ENCODE data around the gene ZC3H8. TPM values are rescaled to one million over a fixed set of nuclear protein-coding genes. Genes with fewer than 3 reads are reported as not detected.
A peak's percentile ranks its signal among the peaks of the same experiment; 100 is the strongest.

Gene ZC3H8
- total RNA-seq, 5 donors from 2014 or later (not counting 1 experiment from before 2014, with no cell fraction given) = 16.1 to 29.9 (median 22.1) TPM

GRCh38 chr2:112262876-112263275 is 8.0 kb upstream of the ZC3H8 start:
- Histone ChIP-seq H3K36me3 (ENCODE audit: control insufficient read depth in 2 of 2, extremely low read depth in 1 of 2, insufficient read depth in 1 of 2, low read length in 1 of 2) (no peaks in the 10 kb centered on the region), H3K27ac (ENCODE audit: low read length) (no peak overlapping the region), H3K9me3 (no peaks in the 10 kb centered on the region), H3K4me1 (ENCODE audit: control insufficient read depth in 1 of 2, extremely low read depth in 1 of 2, insufficient read depth in 2 of 2, low read length in 2 of 2) (peaks cover 0 to 6% of the 10 kb centered on the region in 2 experiments), H3K4me3 (ENCODE audit: control insufficient read depth in 1 of 2, extremely low read depth in 1 of 2, low read length in 1 of 2) (no peak overlapping the region), H3K27me3 (replicated peaks in 1 of 2; ENCODE audit: control insufficient read depth in 2 of 2, extremely low read depth in 1 of 2, insufficient read depth in 2 of 2, low read length in 1 of 2) (peaks cover 0 to 5% of the 10 kb centered on the region in 2 experiments)
- no peak overlapping the region for H3K4me3 Mint-ChIP-seq
- H3K36me3 Mint-ChIP-seq = no peaks in the 10 kb centered on the region
- peaks cover 7 to 8% (median 8%) of the 10 kb centered on the region in 3 donors for H3K4me1 Mint-ChIP-seq
- ATAC-seq (replicated peaks in 1 of 4) (no peak), DNase-seq (no peak)
- CTCF ChIA-PET = interaction anchor here (0.6 to 1.6 kb wide), 3 partner anchors 10 to 353 kb away, joined by 3 to 5 read pairs (median 4); partner anchors contain the start of gene RGPD8 (in 1 of the 2)
- POLR2A ChIA-PET = no interaction called here
- peaks cover 0 to 5% of the 10 kb centered on the region in 2 donors for H3K27me3 Mint-ChIP-seq
- no peak overlapping the region for H3K27ac Mint-ChIP-seq
- peaks cover 0 to 4% (median 0%) of the 10 kb centered on the region in 3 donors for H3K9me3 Mint-ChIP-seq

- no peak overlapping the region for H3K4me3 Mint-ChIP-seq
- no peak for ATAC-seq (replicated peaks in 1 of 4)
Observed at GRCh38 chr2:112260295-112260625, 5.4 kb upstream of the ZC3H8 start.

GRCh38 chr2:112259509-112260294 is 4.9 kb upstream of the ZC3H8 start:
- no peaks in the 10 kb centered on the region for H3K36me3 Mint-ChIP-seq
- peaks cover 0 to 4% (median 0%) of the 10 kb centered on the region in 3 donors for H3K9me3 Mint-ChIP-seq
- H3K4me1 Mint-ChIP-seq = peaks cover 7 to 13% (median 8%) of the 10 kb centered on the region in 3 donors
- H3K4me3 ChIP-seq (ENCODE audit: control insufficient read depth in 1 of 2, extremely low read depth in 1 of 2, low read length in 1 of 2) = no peak overlapping the region
- peaks cover 6 to 10% of the 10 kb centered on the region in 2 experiments for H3K4me1 ChIP-seq (ENCODE audit: control insufficient read depth in 1 of 2, extremely low read depth in 1 of 2, insufficient read depth in 2 of 2, low read length in 2 of 2)
- WGBS (ENCODE audit: insufficient coverage) = 20% methylated on average over 12 of the region's 15 CpGs
- H3K27ac Mint-ChIP-seq = peak overlapping the region; percentile 59 to 73
- peak; percentile 63 to 91 (median 78) for DNase-seq
- POLR2A ChIA-PET = interaction anchor here (0.6 to 1.1 kb wide), 3 partner anchors 18 to 386 kb away, joined by 3 to 7 read pairs (median 4); partner anchors contain the start of gene SLC20A1 (in 1 of the 2)
- peak; percentile 43 to 54 (median 44) for ATAC-seq (replicated peaks in 1 of 4)
- H3K27ac ChIP-seq (ENCODE audit: low read length) = no peak overlapping the region
- H3K4me3 Mint-ChIP-seq = peak overlapping the region; percentile 37 to 59 (median 46)
- CTCF ChIA-PET = interaction anchor here (0.6 to 2.0 kb wide), 18 partner anchors 9 to 921 kb away, joined by 3 to 9 read pairs (median 4); partner anchors contain the start of gene RGPD8 (in 2 of the 2)
- H3K9me3 ChIP-seq = no peaks in the 10 kb centered on the region
- no peaks in the 10 kb centered on the region for H3K36me3 ChIP-seq (ENCODE audit: control insufficient read depth in 2 of 2, extremely low read depth in 1 of 2, insufficient read depth in 1 of 2, low read length in 1 of 2)
- H3K27me3 Mint-ChIP-seq = peaks cover 0 to 5% of the 10 kb centered on the region in 2 donors
- peaks cover 0 to 5% of the 10 kb centered on the region in 2 experiments for H3K27me3 ChIP-seq (replicated peaks in 1 of 2; ENCODE audit: control insufficient read depth in 2 of 2, extremely low read depth in 1 of 2, insufficient read depth in 2 of 2, low read length in 1 of 2)

More at GRCh38 chr2:112260295-112260625, 5.4 kb upstream of the ZC3H8 start:
- Histone ChIP-seq H3K9me3 (no peaks in the 10 kb centered on the region), H3K27me3 (replicated peaks in 1 of 2; ENCODE audit: control insufficient read depth in 2 of 2, extremely low read depth in 1 of 2, insufficient read depth in 2 of 2, low read length in 1 of 2) (peaks cover 0 to 5% of the 10 kb centered on the region in 2 experiments), H3K27ac (ENCODE audit: low read length) (no peak overlapping the region), H3K4me1 (ENCODE audit: control insufficient read depth in 1 of 2, extremely low read depth in 1 of 2, insufficient read depth in 2 of 2, low read length in 2 of 2) (peaks cover 6 to 7% of the 10 kb centered on the region in 2 experiments), H3K4me3 (ENCODE audit: control insufficient read depth in 1 of 2, extremely low read depth in 1 of 2, low read length in 1 of 2) (no peak overlapping the region), H3K36me3 (ENCODE audit: control insufficient read depth in 2 of 2, extremely low read depth in 1 of 2, insufficient read depth in 1 of 2, low read length in 1 of 2) (no peaks in the 10 kb centered on the region)
- Mint-ChIP-seq H3K4me1 (peaks cover 7 to 13% (median 8%) of the 10 kb centered on the region in 3 donors), H3K9me3 (peaks cover 0 to 4% (median 0%) of the 10 kb centered on the region in 3 donors), H3K36me3 (no peaks in the 10 kb centered on the region), H3K27me3 (peaks cover 0 to 5% of the 10 kb centered on the region in 2 donors), H3K27ac (no peak overlapping the region)
- CTCF ChIA-PET = interaction anchor here (0.6 to 2.0 kb wide), 12 partner anchors 9 to 920 kb away, joined by 3 to 8 read pairs (median 3); partner anchors contain the start of gene RGPD8 (in 1 of the 2)
- WGBS (ENCODE audit: insufficient coverage) = 100% methylated on average over 3 of the region's 3 CpGs
- no peak for DNase-seq
- POLR2A ChIA-PET = interaction anchor here in 1 of 2 donors (1.1 kb wide), 1 partner anchor 17 kb away, joined by 7 read pairs; no protein-coding TSS in a partner anchor

GRCh38 chr2:112257575-112257974 is 2.7 kb upstream of the ZC3H8 start:
- H3K36me3 Mint-ChIP-seq = no peaks in the 10 kb centered on the region
- H3K4me3 Mint-ChIP-seq = no peak overlapping the region
- no peak overlapping the region for H3K27ac Mint-ChIP-seq
- H3K27ac ChIP-seq (ENCODE audit: low read length) = no peak overlapping the region
- no peaks in the 10 kb centered on the region for H3K9me3 ChIP-seq
- 88% methylated on average over 2 of the region's 4 CpGs for WGBS (ENCODE audit: insufficient coverage)
- no peak overlapping the region for H3K4me3 ChIP-seq (ENCODE audit: control insufficient read depth in 1 of 2, extremely low read depth in 1 of 2, low read length in 1 of 2)
- ChIA-PET CTCF (interaction anchor here in 1 of 2 donors (1.0 kb wide), 1 partner anchor 11 kb away, joined by 3 read pairs; no protein-coding TSS in a partner anchor), POLR2A (interaction anchor here in 1 of 2 donors (0.6 kb wide), 1 partner anchor 291 kb away, joined by 5 read pairs; no protein-coding TSS in a partner anchor)
- no peaks in the 10 kb centered on the region for H3K36me3 ChIP-seq (ENCODE audit: control insufficient read depth in 2 of 2, extremely low read depth in 1 of 2, insufficient read depth in 1 of 2, low read length in 1 of 2)
- peaks cover 0 to 5% of the 10 kb centered on the region in 2 experiments for H3K27me3 ChIP-seq (replicated peaks in 1 of 2; ENCODE audit: control insufficient read depth in 2 of 2, extremely low read depth in 1 of 2, insufficient read depth in 2 of 2, low read length in 1 of 2)
- peaks cover 0 to under 1% (median 0%) of the 10 kb centered on the region in 3 donors for H3K9me3 Mint-ChIP-seq
- peaks cover 19% of the 10 kb centered on the region in 2 experiments for H3K4me1 ChIP-seq (ENCODE audit: control insufficient read depth in 1 of 2, extremely low read depth in 1 of 2, insufficient read depth in 2 of 2, low read length in 2 of 2)
- ATAC-seq (replicated peaks in 1 of 4) (no peak), DNase-seq (no peak)
- H3K27me3 Mint-ChIP-seq = peaks cover 0 to 2% of the 10 kb centered on the region in 2 donors
- H3K4me1 Mint-ChIP-seq = peaks cover 7 to 28% (median 8%) of the 10 kb centered on the region in 3 donors

GRCh38 chr2:112256654-112257053 is 1.8 kb upstream of the ZC3H8 start:
- WGBS (ENCODE audit: insufficient coverage) = no CpG with 5 or more reads among the region's 2 CpGs
- CTCF ChIA-PET = interaction anchor here in 1 of 2 donors (0.6 to 1.0 kb wide), 2 partner anchors 10 kb away, joined by 3 read pairs; no protein-coding TSS in a partner anchor

GRCh38 chr2:112255875-112256274 is 1.0 kb upstream of the ZC3H8 start:
- WGBS (ENCODE audit: insufficient coverage) = no CpG with 5 or more reads among the region's 2 CpGs
- H3K36me3 Mint-ChIP-seq = no peaks in the 10 kb centered on the region
- peak overlapping the region in 2 of 3 donors; percentile 58 to 87 for H3K4me3 Mint-ChIP-seq
- peaks cover 0 to 1% of the 10 kb centered on the region in 2 donors for H3K27me3 Mint-ChIP-seq
- H3K27me3 ChIP-seq (replicated peaks in 1 of 2; ENCODE audit: control insufficient read depth in 2 of 2, extremely low read depth in 1 of 2, insufficient read depth in 2 of 2, low read length in 1 of 2) = peaks cover 0 to 5% of the 10 kb centered on the region in 2 experiments
- H3K4me1 Mint-ChIP-seq = peaks cover 7 to 28% (median 8%) of the 10 kb centered on the region in 3 donors
- no peaks in the 10 kb centered on the region for H3K9me3 Mint-ChIP-seq
- ChIA-PET POLR2A (interaction anchor here in 1 of 2 donors (1.1 kb wide), 1 partner anchor 74 kb away, joined by 3 read pairs; no protein-coding TSS in a partner anchor), CTCF (no interaction called here)
- DNase-seq (no peak), ATAC-seq (replicated peaks in 1 of 4) (no peak)
- no peak overlapping the region for H3K27ac Mint-ChIP-seq
- H3K36me3 ChIP-seq (ENCODE audit: control insufficient read depth in 2 of 2, extremely low read depth in 1 of 2, insufficient read depth in 1 of 2, low read length in 1 of 2) = peaks cover 0 to 4% of the 10 kb centered on the region in 2 donors
- no peaks in the 10 kb centered on the region for H3K9me3 ChIP-seq
- no peak overlapping the region for H3K27ac ChIP-seq (ENCODE audit: low read length)
- no peak overlapping the region for H3K4me3 ChIP-seq (ENCODE audit: control insufficient read depth in 1 of 2, extremely low read depth in 1 of 2, low read length in 1 of 2)
- H3K4me1 ChIP-seq (ENCODE audit: control insufficient read depth in 1 of 2, extremely low read depth in 1 of 2, insufficient read depth in 2 of 2, low read length in 2 of 2) = peaks cover 22 to 25% of the 10 kb centered on the region in 2 experiments

More at GRCh38 chr2:112256654-112257053, 1.8 kb upstream of the ZC3H8 start:
- Histone ChIP-seq H3K9me3 (no peaks in the 10 kb centered on the region), H3K27ac (ENCODE audit: low read length) (no peak overlapping the region), H3K36me3 (ENCODE audit: control insufficient read depth in 2 of 2, extremely low read depth in 1 of 2, insufficient read depth in 1 of 2, low read length in 1 of 2) (no peaks in the 10 kb centered on the region), H3K4me1 (ENCODE audit: control insufficient read depth in 1 of 2, extremely low read depth in 1 of 2, insufficient read depth in 2 of 2, low read length in 2 of 2) (peaks cover 22 to 24% of the 10 kb centered on the region in 2 experiments), H3K4me3 (ENCODE audit: control insufficient read depth in 1 of 2, extremely low read depth in 1 of 2, low read length in 1 of 2) (no peak overlapping the region), H3K27me3 (replicated peaks in 1 of 2; ENCODE audit: control insufficient read depth in 2 of 2, extremely low read depth in 1 of 2, insufficient read depth in 2 of 2, low read length in 1 of 2) (peaks cover 0 to 5% of the 10 kb centered on the region in 2 experiments)
- no peak overlapping the region for H3K4me3 Mint-ChIP-seq
- H3K9me3 Mint-ChIP-seq = no peaks in the 10 kb centered on the region
- H3K36me3 Mint-ChIP-seq = no peaks in the 10 kb centered on the region
- peaks cover 7 to 28% (median 8%) of the 10 kb centered on the region in 3 donors for H3K4me1 Mint-ChIP-seq
- no peak for ATAC-seq (replicated peaks in 1 of 4)
- DNase-seq = no peak
- POLR2A ChIA-PET = no interaction called here
- H3K27me3 Mint-ChIP-seq = peaks cover 0 to 1% of the 10 kb centered on the region in 2 donors
- H3K27ac Mint-ChIP-seq = no peak overlapping the region

Measured in T-cell (primary cell).